Measurements from ENCODE around the gene DLG2.

GRCh38 chr11:85196968-85197367 is 430.2 kb downstream of the DLG2 start:
- TF ChIP-seq POLR2A (IDR thresholded peaks at IDR 0.05), result no peak
- TF ChIP-seq CTCF (IDR thresholded peaks at IDR 0.05), result no peak

All from uterus (tissue), 2 donors.